ENCODE measurements around the gene LUZP1.

The LUZP1 gene

DNA sequence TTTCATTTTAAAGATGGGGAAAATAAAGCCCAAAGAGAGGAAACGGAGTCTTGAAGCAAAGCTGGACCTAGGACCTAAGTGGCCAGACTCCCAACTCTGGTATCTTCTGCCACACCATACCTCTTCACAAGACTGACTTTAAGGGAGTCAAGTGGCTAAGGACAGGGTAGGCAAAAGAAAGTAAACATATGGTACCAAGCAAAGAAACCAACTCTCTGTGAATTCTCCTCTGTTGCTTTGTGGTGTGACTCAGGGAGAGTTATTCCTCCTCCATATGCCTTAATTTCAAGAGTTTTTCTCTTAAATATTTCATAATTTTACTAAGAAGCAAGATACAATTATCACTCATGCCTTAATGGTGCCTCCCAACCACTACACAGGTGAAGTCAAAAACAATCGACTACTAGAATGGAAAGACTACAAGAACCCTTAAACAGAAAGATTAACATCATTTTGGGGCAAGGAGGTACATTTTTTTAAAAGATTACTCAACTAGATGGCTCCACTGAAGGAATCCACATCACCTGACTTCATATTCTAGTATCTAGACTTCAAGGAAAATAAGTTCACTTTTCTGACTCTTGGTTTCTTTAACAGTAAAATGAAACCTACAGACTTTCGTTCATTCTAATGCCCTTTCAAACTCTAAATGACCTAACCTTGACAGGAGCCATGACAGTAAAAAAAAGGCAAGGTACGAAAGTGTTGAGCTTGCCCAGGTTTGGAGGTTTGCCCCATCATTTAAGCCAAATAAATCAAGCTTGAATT lies 44.2 kb downstream of the LUZP1 start:
- no peak for TF ChIP-seq GATA1 (IDR thresholded peaks at IDR 0.05; ENCODE audit: low read depth, low read length)
- no peak for DNase-seq

DNA sequence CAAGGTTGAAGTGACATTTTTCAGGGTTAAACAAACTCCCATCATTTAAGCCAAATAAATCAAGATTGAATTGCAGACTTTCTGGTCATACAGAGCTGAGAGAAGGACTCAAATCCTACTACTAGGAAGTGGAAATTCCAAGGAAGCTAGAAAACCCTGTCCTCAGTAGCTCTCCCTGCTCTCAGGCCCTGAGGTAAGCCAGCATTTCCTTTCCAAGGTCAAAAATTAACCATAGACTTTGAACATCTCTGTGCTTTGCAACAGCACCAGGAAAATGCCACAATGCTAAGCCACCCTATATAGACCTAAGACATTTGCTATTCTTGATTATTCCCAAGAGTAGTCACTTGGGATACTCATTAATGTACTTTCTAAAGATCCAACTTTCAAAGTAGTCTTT lies 45.1 kb downstream of the LUZP1 start:
- no peak for TF ChIP-seq POLR2A (IDR thresholded peaks at IDR 0.05; ENCODE audit: low read length)
- TF ChIP-seq GATA1 (IDR thresholded peaks at IDR 0.05; ENCODE audit: low read depth, low read length) = no peak
- DNase-seq = no peak

DNA sequence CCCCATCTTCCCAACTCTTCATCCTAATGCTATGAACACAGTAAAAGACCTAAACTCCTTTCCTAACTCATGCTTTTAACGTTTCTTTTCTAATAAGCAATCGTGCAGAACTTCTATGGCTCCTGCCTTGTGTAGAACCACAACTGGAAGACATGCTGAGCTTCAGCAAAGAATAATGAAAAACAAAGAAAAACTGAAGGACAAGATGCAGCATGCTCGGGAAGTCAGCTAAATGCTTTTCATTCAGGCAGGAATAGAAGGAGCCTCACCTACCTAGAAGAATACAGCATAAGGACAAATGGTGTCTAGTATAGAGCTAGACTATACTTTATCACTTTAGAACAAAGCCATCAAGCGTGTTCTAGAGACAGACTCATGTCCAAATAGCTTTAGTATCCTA lies 45.9 kb downstream of the LUZP1 start:
- TF ChIP-seq GATA1 (IDR thresholded peaks at IDR 0.05; ENCODE audit: low read depth, low read length) = no peak
- no peak for TF ChIP-seq POLR2A (IDR thresholded peaks at IDR 0.05; ENCODE audit: low read length)
- DNase-seq = no peak

DNA sequence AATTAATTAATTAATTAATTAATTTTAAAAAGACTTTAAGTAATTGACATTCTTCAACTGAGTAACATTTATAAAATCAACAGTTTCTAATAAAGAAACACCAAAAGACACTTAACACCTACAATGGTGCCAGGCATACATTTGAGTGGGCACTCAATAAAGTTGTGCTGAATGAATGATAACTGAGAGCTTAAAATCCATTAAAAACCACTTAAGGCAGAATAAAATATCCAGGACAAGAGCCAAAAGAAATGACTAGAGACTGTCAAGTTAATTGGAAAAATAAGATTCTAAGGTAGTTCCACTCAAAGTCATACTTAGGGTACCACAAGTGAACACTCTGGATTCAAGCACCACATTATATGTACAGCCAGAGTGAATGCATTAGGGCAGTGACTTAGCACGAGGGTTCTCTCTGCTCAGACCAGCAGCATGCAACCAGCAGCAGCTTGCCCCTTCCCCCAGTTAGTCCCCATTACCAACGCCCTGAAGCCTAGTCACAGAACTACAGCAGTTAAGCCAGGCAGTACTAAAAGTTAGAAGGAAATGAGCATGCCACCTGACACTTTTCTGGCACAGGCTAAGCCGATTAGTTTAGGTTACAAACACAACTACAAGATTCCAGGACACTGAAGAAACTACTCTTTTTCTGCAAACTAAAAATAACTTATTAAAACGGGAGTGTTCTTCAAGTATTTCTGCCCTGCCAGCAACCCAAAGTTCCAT lies 46.5 kb downstream of the LUZP1 start:
- TF ChIP-seq GATA1 (IDR thresholded peaks at IDR 0.05; ENCODE audit: low read depth, low read length) = no peak
- no peak for TF ChIP-seq POLR2A (IDR thresholded peaks at IDR 0.05; ENCODE audit: low read length)
- DNase-seq = no peak

DNA sequence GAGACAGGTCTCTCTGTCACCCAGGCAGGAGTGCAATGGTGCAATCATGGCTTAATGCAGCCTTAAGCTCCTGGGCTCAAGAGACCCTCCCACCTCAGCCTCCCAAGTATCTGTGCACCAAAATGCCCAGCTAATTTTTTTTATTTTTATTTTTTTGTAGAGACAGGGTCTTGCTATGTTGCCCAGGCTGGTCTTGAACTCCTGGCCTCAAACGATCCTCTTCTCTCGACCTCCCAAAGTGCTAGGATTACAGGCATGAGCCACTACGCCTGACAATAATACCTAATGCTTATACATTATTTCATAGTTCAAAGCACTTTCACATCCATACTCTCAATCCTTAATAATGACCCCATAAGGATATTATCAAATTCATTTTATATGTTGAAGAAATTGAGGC lies 48.3 kb downstream of the LUZP1 start:
- no peak for DNase-seq
- TF ChIP-seq GATA1 (IDR thresholded peaks at IDR 0.05; ENCODE audit: low read depth, low read length) (no peak), POLR2A (IDR thresholded peaks at IDR 0.05; ENCODE audit: low read length) (no peak)

DNA sequence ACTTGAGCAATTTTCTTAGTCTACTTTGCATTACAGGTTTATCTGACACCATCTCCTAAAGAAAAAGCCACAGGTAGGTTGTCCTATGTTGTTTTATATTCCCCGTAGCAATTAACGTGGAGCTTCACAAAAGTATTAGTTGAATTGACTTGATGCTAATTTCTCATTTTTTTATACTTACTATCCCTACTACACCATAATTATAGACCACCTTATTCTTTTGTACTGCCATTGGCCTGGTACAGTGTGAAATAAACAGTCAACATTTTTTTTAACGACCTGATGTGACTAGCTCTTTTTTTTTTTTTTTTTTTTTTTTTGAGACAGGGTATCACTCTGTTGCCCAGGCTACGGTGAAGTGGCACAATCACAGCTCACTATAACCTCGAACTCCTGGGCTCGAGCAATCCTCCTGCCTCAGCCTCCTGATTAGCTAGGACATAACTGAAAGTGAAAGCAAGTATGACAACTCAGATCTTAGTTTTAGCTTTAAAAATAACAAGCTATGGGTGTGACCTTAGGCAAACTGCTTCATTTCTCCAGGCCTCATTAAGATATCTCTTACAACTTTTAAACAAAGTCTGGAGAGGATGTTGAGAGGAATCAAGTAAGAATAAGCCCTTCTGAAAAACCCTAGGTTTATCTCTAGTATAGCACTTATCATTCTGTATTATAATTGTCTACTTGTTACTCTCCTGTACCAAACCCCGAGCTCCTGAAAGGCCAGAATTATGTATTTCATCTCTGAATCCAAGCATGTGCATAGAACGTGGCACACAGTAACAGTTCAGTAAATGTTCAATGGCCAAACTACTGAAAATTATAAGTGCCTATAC lies 49.5 kb downstream of the LUZP1 start:
- TF ChIP-seq POLR2A (IDR thresholded peaks at IDR 0.05; ENCODE audit: low read length) (no peak), GATA1 (IDR thresholded peaks at IDR 0.05; ENCODE audit: low read depth, low read length) (no peak)

DNA sequence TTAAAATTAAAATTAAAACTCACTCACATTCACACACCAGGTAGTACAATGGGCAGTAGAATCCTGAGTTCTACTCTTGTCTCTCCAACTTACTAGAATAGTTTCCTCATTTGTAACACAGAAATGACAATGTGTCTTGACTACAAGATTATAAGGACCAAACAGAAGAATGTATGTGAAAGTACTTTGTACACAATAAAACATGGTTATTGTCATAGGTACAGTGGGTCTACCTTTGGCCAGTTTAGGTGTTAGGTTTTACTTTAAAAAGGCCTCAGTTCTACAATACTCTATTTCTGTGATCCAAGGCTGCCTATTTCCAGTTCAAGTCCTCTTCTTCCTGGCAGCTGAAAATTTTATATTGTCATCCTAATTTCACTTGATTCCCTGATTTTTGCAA lies 50.2 kb downstream of the LUZP1 start:
- no peak for DNase-seq
- TF ChIP-seq GATA1 (IDR thresholded peaks at IDR 0.05; ENCODE audit: low read depth, low read length) (no peak), POLR2A (IDR thresholded peaks at IDR 0.05; ENCODE audit: low read length) (no peak)

More for the DNA sequence above, 49.5 kb downstream of the LUZP1 start:
- peak in 1 of 2 experiments; percentile 68 for DNase-seq

DNA sequence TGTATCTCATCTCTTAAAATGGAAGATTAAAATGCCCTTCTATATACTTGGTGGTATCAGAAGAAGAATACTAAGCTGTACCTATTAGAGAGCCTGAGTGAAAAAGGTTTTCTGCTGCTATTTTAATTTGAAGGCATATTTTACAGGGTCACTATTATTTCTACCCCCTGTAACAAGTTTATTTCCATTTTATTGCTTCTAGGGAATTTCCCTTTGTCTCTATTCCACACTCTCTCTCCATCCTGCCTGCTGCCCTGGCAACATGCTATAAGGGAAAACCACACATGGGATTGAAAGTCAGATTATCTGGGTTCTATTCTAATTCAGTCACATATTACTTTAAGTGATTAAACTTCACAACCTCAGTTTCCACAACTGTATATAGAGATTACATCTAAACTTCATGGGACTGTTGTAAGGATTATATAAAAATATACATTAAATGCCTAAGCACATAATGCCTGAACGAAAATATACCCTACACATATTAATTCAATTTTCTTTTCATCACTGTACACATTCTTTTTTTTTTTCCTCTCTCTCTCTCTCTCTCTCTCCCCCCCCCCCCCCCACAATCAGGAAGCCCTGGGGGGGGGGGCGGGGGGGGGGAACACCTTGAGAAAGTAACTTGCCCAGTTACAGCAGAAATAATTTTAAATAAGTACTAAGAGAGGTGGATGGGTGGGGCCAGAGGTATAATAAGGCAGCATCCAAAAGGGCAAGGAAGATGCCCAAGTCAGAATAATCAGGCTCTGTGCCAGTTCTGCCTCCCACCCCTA lies 51.5 kb downstream of the LUZP1 start:
- TF ChIP-seq GATA1 (IDR thresholded peaks at IDR 0.05; ENCODE audit: low read depth, low read length) (no peak), POLR2A (IDR thresholded peaks at IDR 0.05; ENCODE audit: low read length) (no peak)

DNA sequence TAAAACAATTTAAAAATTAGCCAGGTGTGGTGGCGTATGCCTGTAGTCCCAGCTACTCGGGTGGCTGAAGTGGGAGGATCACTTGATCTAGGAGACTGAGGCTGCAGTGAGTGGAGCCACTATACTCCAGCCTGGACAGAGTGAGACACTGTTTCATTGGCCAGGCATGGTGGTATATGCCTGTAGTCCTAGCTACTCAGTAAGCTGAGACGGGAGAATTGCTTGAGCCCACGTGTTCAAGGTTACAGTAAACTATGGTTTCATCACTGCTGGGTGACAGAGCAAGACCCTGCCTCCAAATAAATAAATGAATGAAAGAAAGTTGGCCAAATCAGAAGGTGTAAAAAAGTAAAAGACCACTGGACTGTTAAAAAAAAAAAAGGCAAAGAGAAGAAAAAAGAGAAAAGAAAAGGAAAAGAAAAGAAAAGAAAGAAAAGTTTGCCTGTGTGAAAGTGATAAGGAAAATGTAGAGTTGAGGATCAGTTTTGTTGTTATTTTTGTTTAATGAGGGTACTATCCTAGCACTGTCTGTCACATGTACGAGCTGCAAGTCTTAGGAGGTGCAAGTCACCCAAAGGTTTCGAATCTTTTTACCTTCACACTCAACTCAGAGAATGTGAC lies 52.3 kb downstream of the LUZP1 start:
- no peak for DNase-seq
- TF ChIP-seq POLR2A (IDR thresholded peaks at IDR 0.05; ENCODE audit: low read length) (no peak), GATA1 (IDR thresholded peaks at IDR 0.05; ENCODE audit: low read depth, low read length) (no peak)

More for the DNA sequence above, 51.5 kb downstream of the LUZP1 start:
- no peak for DNase-seq

DNA sequence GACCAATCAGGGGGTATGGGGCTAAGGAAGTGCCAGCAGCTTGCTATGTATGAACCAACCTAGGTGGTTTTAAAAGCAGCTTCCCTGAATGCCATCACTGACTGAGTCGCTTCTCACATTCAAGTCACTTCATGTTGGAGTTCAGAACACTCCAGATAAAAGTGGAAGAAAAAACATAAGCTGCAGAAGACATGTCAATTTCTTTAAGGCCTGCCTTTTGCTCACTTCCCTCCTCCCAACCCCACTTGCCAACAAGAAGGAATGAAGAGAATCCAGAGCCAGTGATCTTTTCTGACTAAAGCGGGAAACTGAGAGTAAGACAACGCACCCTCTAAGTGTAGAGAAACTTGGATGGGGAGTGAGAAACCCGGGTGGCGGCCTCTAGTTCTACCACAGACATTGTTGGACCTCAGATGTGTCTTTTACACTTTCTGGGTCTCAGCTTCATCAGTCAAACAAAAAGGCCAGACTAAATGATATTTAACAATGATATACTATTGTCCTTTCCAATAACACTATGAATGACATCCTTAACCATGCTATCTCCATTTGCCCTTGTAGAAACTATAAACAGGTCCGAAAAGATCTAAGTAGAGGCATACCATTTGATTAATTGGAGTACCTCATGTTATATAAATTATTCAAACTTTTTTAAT lies 54.1 kb downstream of the LUZP1 start:
- no peak for TF ChIP-seq POLR2A (IDR thresholded peaks at IDR 0.05; ENCODE audit: low read length)
- TF ChIP-seq GATA1 (IDR thresholded peaks at IDR 0.05; ENCODE audit: low read depth, low read length) = no peak

DNA sequence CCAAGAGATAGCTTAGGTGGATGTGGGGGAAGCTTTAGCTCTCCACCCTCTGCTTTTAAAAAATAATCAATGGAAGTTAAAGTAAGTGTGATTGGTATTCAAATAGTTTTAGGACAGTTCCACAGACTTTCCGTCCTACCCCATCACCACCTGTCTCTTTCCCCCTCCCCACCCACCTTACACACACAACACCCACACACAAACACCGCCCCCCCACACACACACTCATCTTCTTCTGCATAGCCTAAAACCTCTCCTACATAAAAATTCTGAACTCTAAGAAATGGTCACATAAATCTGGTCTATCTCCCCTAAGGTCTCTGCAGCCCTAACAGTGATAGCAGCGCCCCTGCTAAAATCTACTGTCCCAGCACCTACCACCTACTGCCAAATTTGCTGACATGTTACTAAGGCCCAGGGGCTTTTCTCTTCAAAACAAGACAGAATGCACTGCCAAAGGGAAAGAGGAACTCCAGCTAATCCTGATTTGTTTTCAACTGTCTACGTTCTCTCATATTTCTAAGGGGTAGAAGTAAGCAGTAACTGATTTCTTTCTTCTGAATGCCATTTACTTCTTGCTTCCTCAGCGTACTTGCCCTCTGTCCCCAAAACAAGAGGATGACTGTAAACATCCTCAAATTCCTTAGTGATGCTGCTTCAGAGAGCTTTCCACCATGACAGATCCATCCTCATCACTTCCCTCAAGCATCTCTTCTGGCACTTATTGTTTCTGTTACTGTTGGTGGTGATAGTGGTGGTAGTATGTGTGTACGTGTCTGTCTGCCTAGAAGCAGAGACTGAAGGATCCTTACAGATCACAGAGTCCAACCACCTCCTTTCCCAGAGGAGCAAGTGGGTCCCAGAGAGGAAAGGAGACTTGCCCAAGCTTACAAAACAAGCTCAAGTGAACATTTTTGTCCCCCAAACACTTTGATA lies 56.8 kb downstream of the LUZP1 start:
- TF ChIP-seq POLR2A (IDR thresholded peaks at IDR 0.05; ENCODE audit: low read length) (no peak), GATA1 (IDR thresholded peaks at IDR 0.05; ENCODE audit: low read depth, low read length) (no peak)
- no peak for DNase-seq

More for the DNA sequence above, 54.1 kb downstream of the LUZP1 start:
- DNase-seq = no peak

Measured in erythroblast (primary cell).